Muscle of leg (tissue), 11 donors: ENCODE measurements around the gene SARS1. TPM values are rescaled to one million over a fixed set of nuclear protein-coding genes. Genes with fewer than 3 reads are reported as not detected.

Experiments
- DNase-seq: peaks from one replicate; pipeline ENCODE4 v3.0.0; 2013
- H3K27ac ChIP-seq: one replicate; pipeline ENCODE4 v1.5.1; 2013; ENCODE audit warnings: mild to moderate bottlenecking, low read length, control low read depth
- H3K27me3 ChIP-seq: one replicate; pipeline ENCODE4 v1.6.1; 2013; ENCODE audit warnings: low read length; ENCODE audit not compliant: control insufficient read depth, insufficient read depth
- H3K36me3 ChIP-seq: one replicate; pipeline ENCODE4 v1.6.1; 2013; ENCODE audit warnings: low read length; ENCODE audit not compliant: control insufficient read depth, insufficient read depth
- H3K4me1 ChIP-seq: one replicate; pipeline ENCODE4 v1.6.1; 2013; ENCODE audit warnings: low read length; ENCODE audit not compliant: control insufficient read depth, insufficient read depth
- H3K4me3 ChIP-seq: one replicate; pipeline ENCODE4 v1.5.1; 2013; ENCODE audit warnings: low read length, control low read depth
- H3K9me3 ChIP-seq: replicated peaks from 2 replicates; pipeline ENCODE4 v1.6.1; 2013; ENCODE audit warnings: low read depth, low read length; ENCODE audit not compliant: control insufficient read depth
- WGBS: methylation state at CpG from one replicate; pipeline ENCODE4 v1.1.5; 2013; ENCODE audit warnings: missing lambda C conversion rate; ENCODE audit not compliant: insufficient coverage; 5-methylcytosine and 5-hydroxymethylcytosine counted together
- polyA plus RNA-seq, 8 donors: library from polyadenylated mRNA; unstranded; fragments of 120-200 nt; gene quantifications; one replicate each; pipeline versions ENCODE4 v1.2.1 to v1.2.3, GENCODE V29; 2013; ENCODE audit warnings: inconsistent platforms in 1 of 8, low replicate concordance in 1 of 8; ENCODE audit not compliant: insufficient read length in 8 of 8, insufficient read depth in 1 of 8
- total RNA-seq: library from RNA; stranded (reverse); fragments of 120-200 nt; gene quantifications from one replicate; pipeline ENCODE4 v1.2.4, GENCODE V29; 2013

SARS1 gene
- total and polyA plus RNA-seq, 9 donors, result 80.4 to 104 (median 88.0) TPM

- H3K9me3 ChIP-seq, result no peaks in the 10 kb centered on the region
- peaks cover 31% of the 10 kb centered on the region for H3K4me1 ChIP-seq
- H3K27ac ChIP-seq, result peak overlapping the region; percentile 90
- WGBS, result 49% methylated on average over 3 of the region's 7 CpGs
- no peak for DNase-seq
- H3K27me3 ChIP-seq, result peaks cover 7% of the 10 kb centered on the region
- no peak overlapping the region for H3K4me3 ChIP-seq
- H3K36me3 ChIP-seq, result no peaks in the 10 kb centered on the region
These were observed 40.9 kb downstream of the SARS1 start for GRCh38 chr1:109254621-109255096.

- H3K27ac ChIP-seq, result no peak overlapping the region
- no peak overlapping the region for H3K4me3 ChIP-seq
- H3K36me3 ChIP-seq, result no peaks in the 10 kb centered on the region
- 41% methylated on average over 14 of the region's 15 CpGs for WGBS
- DNase-seq, result no peak
- H3K4me1 ChIP-seq, result peaks cover 29% of the 10 kb centered on the region
- H3K9me3 ChIP-seq, result no peaks in the 10 kb centered on the region
- peaks cover 4% of the 10 kb centered on the region for H3K27me3 ChIP-seq
These were observed 41.5 kb downstream of the SARS1 start for GRCh38 chr1:109255097-109255651.

- Histone ChIP-seq H3K4me1 (peaks cover 28% of the 10 kb centered on the region), H3K36me3 (no peaks in the 10 kb centered on the region), H3K27ac (no peak overlapping the region), H3K9me3 (no peaks in the 10 kb centered on the region), H3K4me3 (no peak overlapping the region), H3K27me3 (no peaks in the 10 kb centered on the region)
- no peak for DNase-seq
- no CpG with 5 or more reads among the region's 5 CpGs for WGBS
These were observed 42.0 kb downstream of the SARS1 start for GRCh38 chr1:109255678-109256077.

- WGBS, result 71% methylated on average over 5 of the region's 7 CpGs
- Histone ChIP-seq H3K27me3 (no peaks in the 10 kb centered on the region), H3K4me3 (no peak overlapping the region), H3K9me3 (no peaks in the 10 kb centered on the region), H3K4me1 (peaks cover 28% of the 10 kb centered on the region), H3K36me3 (no peaks in the 10 kb centered on the region), H3K27ac (no peak overlapping the region)
- no peak for DNase-seq
These were observed 42.4 kb downstream of the SARS1 start for GRCh38 chr1:109256085-109256484.

- no peak overlapping the region for H3K4me3 ChIP-seq
- no peaks in the 10 kb centered on the region for H3K36me3 ChIP-seq
- peaks cover 28% of the 10 kb centered on the region for H3K4me1 ChIP-seq
- no peaks in the 10 kb centered on the region for H3K27me3 ChIP-seq
- WGBS, result no CpG with 5 or more reads among the region's 5 CpGs
- DNase-seq, result no peak
- H3K27ac ChIP-seq, result no peak overlapping the region
- H3K9me3 ChIP-seq, result no peaks in the 10 kb centered on the region
These were observed 43.4 kb downstream of the SARS1 start for GRCh38 chr1:109256971-109257681.

GRCh38 chr1:109257682-109258421, 44.1 kb downstream of the SARS1 start:
- Histone ChIP-seq H3K27ac (no peak overlapping the region), H3K4me3 (no peak overlapping the region), H3K4me1 (peaks cover 30% of the 10 kb centered on the region), H3K9me3 (no peaks in the 10 kb centered on the region), H3K27me3 (no peaks in the 10 kb centered on the region), H3K36me3 (no peaks in the 10 kb centered on the region)
- 71% methylated on average over 8 of the region's 15 CpGs for WGBS
- no peak for DNase-seq

GRCh38 chr1:109258481-109259466, 45.1 kb downstream of the SARS1 start:
- Histone ChIP-seq H3K9me3 (no peaks in the 10 kb centered on the region), H3K4me1 (peaks cover 21% of the 10 kb centered on the region), H3K27ac (no peak overlapping the region), H3K4me3 (no peak overlapping the region), H3K27me3 (no peaks in the 10 kb centered on the region), H3K36me3 (no peaks in the 10 kb centered on the region)
- DNase-seq, result no peak
- 88% methylated on average over 69 of the region's 69 CpGs for WGBS

- H3K9me3 ChIP-seq, result no peaks in the 10 kb centered on the region
- no peaks in the 10 kb centered on the region for H3K36me3 ChIP-seq
- H3K27me3 ChIP-seq, result no peaks in the 10 kb centered on the region
- DNase-seq, result no peak
- no peak overlapping the region for H3K27ac ChIP-seq
- 79% methylated on average over 3 of the region's 7 CpGs for WGBS
- H3K4me1 ChIP-seq, result peaks cover 10% of the 10 kb centered on the region
- H3K4me3 ChIP-seq, result no peak overlapping the region
These were observed 46.2 kb downstream of the SARS1 start for GRCh38 chr1:109259674-109260557.

- Histone ChIP-seq H3K4me1 (peaks cover 2% of the 10 kb centered on the region), H3K4me3 (no peak overlapping the region), H3K36me3 (no peaks in the 10 kb centered on the region), H3K27ac (no peak overlapping the region), H3K9me3 (no peaks in the 10 kb centered on the region), H3K27me3 (no peaks in the 10 kb centered on the region)
- 83% methylated on average over 11 of the region's 16 CpGs for WGBS
- DNase-seq, result no peak
These were observed 47.3 kb downstream of the SARS1 start for GRCh38 chr1:109261006-109261405.
